ENCODE results near the gene GRIN2A. TPM values are rescaled to one million over a fixed set of nuclear protein-coding genes. Genes with fewer than 3 reads are reported as not detected.

GRIN2A gene
- total and polyA plus RNA-seq, 2 of the 8 experiments (the other 6 are each of a cell fraction or from before 2014, with no cell fraction given), result 0.18 to 1.8 TPM

DNA sequence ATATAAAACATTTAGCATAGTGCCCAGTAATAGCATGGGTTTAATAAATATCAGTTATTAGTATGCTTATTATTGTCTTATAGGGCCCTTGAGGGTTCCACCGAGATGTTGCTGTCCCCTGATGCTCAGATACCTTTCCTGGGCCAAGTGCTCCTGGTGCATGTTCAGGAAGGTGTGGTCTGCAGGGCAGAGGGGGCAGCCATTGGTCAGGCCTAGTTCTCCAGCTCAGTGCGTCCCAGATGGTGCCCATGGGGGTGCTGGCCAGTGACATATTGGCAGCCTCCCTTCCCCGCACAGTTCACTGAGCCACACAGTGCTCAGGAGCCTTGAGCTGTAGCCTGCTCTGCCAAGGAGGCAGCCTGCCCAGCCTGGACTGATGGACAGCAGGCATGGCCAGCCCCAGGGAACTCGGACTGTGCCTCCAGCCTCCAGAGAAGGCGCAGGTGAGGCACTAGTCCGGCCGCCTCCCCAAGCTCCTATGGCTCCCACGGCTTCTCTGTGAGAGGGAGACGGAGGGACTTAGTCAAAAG, 7.7 kb upstream of the GRIN2A start (continued):
- TF ChIP-seq SIX5 (IDR thresholded peaks at IDR 0.05; ENCODE audit: low read depth, low read length) (no peak), SIN3A (conservative IDR thresholded peaks at IDR 0.05 in 1 of 2, IDR thresholded peaks at IDR 0.05 in 1 of 2; ENCODE audit: low read depth in 1 of 2, low read length in 2 of 2) (no peak), POU5F1 (IDR thresholded peaks at IDR 0.05; ENCODE audit: low read depth, low read length) (no peak)
- TF ChIP-seq, protein P1, sequence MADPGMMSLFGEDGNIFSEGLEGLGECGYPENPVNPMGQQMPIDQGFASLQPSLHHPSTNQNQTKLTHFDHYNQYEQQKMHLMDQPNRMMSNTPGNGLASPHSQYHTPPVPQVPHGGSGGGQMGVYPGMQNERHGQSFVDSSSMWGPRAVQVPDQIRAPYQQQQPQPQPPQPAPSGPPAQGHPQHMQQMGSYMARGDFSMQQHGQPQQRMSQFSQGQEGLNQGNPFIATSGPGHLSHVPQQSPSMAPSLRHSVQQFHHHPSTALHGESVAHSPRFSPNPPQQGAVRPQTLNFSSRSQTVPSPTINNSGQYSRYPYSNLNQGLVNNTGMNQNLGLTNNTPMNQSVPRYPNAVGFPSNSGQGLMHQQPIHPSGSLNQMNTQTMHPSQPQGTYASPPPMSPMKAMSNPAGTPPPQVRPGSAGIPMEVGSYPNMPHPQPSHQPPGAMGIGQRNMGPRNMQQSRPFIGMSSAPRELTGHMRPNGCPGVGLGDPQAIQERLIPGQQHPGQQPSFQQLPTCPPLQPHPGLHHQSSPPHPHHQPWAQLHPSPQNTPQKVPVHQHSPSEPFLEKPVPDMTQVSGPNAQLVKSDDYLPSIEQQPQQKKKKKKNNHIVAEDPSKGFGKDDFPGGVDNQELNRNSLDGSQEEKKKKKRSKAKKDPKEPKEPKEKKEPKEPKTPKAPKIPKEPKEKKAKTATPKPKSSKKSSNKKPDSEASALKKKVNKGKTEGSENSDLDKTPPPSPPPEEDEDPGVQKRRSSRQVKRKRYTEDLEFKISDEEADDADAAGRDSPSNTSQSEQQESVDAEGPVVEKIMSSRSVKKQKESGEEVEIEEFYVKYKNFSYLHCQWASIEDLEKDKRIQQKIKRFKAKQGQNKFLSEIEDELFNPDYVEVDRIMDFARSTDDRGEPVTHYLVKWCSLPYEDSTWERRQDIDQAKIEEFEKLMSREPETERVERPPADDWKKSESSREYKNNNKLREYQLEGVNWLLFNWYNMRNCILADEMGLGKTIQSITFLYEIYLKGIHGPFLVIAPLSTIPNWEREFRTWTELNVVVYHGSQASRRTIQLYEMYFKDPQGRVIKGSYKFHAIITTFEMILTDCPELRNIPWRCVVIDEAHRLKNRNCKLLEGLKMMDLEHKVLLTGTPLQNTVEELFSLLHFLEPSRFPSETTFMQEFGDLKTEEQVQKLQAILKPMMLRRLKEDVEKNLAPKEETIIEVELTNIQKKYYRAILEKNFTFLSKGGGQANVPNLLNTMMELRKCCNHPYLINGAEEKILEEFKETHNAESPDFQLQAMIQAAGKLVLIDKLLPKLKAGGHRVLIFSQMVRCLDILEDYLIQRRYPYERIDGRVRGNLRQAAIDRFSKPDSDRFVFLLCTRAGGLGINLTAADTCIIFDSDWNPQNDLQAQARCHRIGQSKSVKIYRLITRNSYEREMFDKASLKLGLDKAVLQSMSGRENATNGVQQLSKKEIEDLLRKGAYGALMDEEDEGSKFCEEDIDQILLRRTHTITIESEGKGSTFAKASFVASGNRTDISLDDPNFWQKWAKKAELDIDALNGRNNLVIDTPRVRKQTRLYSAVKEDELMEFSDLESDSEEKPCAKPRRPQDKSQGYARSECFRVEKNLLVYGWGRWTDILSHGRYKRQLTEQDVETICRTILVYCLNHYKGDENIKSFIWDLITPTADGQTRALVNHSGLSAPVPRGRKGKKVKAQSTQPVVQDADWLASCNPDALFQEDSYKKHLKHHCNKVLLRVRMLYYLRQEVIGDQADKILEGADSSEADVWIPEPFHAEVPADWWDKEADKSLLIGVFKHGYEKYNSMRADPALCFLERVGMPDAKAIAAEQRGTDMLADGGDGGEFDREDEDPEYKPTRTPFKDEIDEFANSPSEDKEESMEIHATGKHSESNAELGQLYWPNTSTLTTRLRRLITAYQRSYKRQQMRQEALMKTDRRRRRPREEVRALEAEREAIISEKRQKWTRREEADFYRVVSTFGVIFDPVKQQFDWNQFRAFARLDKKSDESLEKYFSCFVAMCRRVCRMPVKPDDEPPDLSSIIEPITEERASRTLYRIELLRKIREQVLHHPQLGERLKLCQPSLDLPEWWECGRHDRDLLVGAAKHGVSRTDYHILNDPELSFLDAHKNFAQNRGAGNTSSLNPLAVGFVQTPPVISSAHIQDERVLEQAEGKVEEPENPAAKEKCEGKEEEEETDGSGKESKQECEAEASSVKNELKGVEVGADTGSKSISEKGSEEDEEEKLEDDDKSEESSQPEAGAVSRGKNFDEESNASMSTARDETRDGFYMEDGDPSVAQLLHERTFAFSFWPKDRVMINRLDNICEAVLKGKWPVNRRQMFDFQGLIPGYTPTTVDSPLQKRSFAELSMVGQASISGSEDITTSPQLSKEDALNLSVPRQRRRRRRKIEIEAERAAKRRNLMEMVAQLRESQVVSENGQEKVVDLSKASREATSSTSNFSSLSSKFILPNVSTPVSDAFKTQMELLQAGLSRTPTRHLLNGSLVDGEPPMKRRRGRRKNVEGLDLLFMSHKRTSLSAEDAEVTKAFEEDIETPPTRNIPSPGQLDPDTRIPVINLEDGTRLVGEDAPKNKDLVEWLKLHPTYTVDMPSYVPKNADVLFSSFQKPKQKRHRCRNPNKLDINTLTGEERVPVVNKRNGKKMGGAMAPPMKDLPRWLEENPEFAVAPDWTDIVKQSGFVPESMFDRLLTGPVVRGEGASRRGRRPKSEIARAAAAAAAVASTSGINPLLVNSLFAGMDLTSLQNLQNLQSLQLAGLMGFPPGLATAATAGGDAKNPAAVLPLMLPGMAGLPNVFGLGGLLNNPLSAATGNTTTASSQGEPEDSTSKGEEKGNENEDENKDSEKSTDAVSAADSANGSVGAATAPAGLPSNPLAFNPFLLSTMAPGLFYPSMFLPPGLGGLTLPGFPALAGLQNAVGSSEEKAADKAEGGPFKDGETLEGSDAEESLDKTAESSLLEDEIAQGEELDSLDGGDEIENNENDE (IDR thresholded peaks at IDR 0.05; ENCODE audit: insufficient replicate concordance, low read length), result no peak
